Astrocyte (in vitro differentiated cells and primary cell): ENCODE measurements around the gene CNGB1.

Experiments
- CTCF ChIP-seq: IDR thresholded peaks from 2 replicates; pipeline ENCODE4 v1.5.1; 2011; ENCODE audit warnings: low read depth, mild to moderate bottlenecking, inconsistent platforms, low read length, moderate library complexity; ENCODE audit not compliant: insufficient read depth
- EZH2 ChIP-seq: IDR thresholded peaks from 2 replicates; pipeline ENCODE4 v1.6.1; 2012; ENCODE audit warnings: mild to moderate bottlenecking, low read length, inconsistent platforms; ENCODE audit not compliant: insufficient read depth

- TF ChIP-seq CTCF: no peak
- TF ChIP-seq EZH2: no peak
These were observed 44.9 kb downstream of the CNGB1 start for GRCh38 chr16:57926041-57926440.
